PC-3 (cell line): ENCODE data around the gene MYO5C. TPM values are rescaled to one million over a fixed set of nuclear protein-coding genes. Genes with fewer than 3 reads are reported as not detected.

Experiments used
- ATAC-seq: fragments of 200-7000 bp; cut with Tn5 transposase; 2 replicates; pipeline ENCODE4 v1.9.1; 2020; ENCODE audit warnings: mild to moderate bottlenecking, moderate library complexity
- BruUV-seq: library from RNA; stranded (reverse); fragments of 400-500 nt; replicated peaks from 2 replicates; lab custom pipeline; 2021; lab: Mats Ljungman, UMichigan
- CTCF ChIA-PET: fragments of 300-600 bp; sonication (Branson Sonifier 250); formaldehyde crosslinking; loops from one replicate; lab custom pipeline; 2022; ENCODE audit warnings: antibody characterized with exemption; lab: Charles Lee
- POLR2A ChIA-PET: fragments of 300-600 bp; sonication (Branson Sonifier 250); formaldehyde crosslinking; loops from one replicate; lab custom pipeline; 2022; ENCODE audit warnings: antibody characterized with exemption; ENCODE audit not compliant: unreplicated experiment; lab: Charles Lee
- DNase-seq: peaks from one replicate; pipeline ENCODE4 v3.0.0-alpha.2; 2015
- H2AFZ ChIP-seq: fragments of 300-600 bp; sonication (generic); 2 replicates; pipeline ENCODE4 v1.6.0; 2016; ENCODE audit warnings: antibody characterized with exemption, low read length
- H3F3A ChIP-seq: fragments of 300-600 bp; sonication (generic); one replicate; pipeline ENCODE4 v1.6.0; 2017; ENCODE audit warnings: antibody characterized with exemption, low read length, control low read depth, mild to moderate bottlenecking; ENCODE audit not compliant: unreplicated experiment
- H3K27ac ChIP-seq: fragments of 300-600 bp; sonication (generic); 2 replicates; pipeline ENCODE4 v1.5.1; 2016; ENCODE audit warnings: mild to moderate bottlenecking, low read length
- H3K27me3 ChIP-seq: fragments of 300-600 bp; sonication (generic); 2 replicates; pipeline ENCODE4 v1.6.1; 2016; ENCODE audit warnings: low read length, mixed read lengths
- H3K36me3 ChIP-seq: fragments of 300-600 bp; sonication (generic); 2 replicates; pipeline ENCODE4 v1.6.1; 2016; ENCODE audit warnings: low read depth, mixed run types, low read length, mixed read lengths
- H3K4me1 ChIP-seq: fragments of 300-600 bp; sonication (generic); 2 replicates; pipeline ENCODE4 v1.5.1; 2016; ENCODE audit warnings: low read length; ENCODE audit not compliant: insufficient read depth
- H3K4me2 ChIP-seq: fragments of 300-600 bp; sonication (generic); 2 replicates; pipeline ENCODE4 v1.6.0; 2016; ENCODE audit warnings: low read length
- H3K4me3 ChIP-seq: fragments of 300-600 bp; sonication (generic); 2 replicates; pipeline ENCODE4 v1.5.1; 2016; ENCODE audit warnings: mild to moderate bottlenecking, low read length, mixed read lengths
- H3K79me2 ChIP-seq: fragments of 300-600 bp; sonication (generic); 2 replicates; pipeline ENCODE4 v1.6.1; 2017; ENCODE audit warnings: low read length, mixed read lengths
- H3K9ac ChIP-seq: fragments of 300-600 bp; sonication (generic); 2 replicates; pipeline ENCODE4 v1.6.0; 2016; ENCODE audit warnings: mild to moderate bottlenecking, low read length
- H3K9me2 ChIP-seq: fragments of 300-600 bp; sonication (generic); replicated peaks from 2 replicates; pipeline ENCODE4 v1.6.1; 2016; ENCODE audit warnings: mixed run types, low read length, mixed read lengths
- H3K9me3 ChIP-seq: fragments of 300-600 bp; sonication (generic); 2 replicates; pipeline ENCODE4 v1.6.1; 2016; ENCODE audit warnings: low read length, mixed read lengths
- H4K20me1 ChIP-seq: fragments of 300-600 bp; sonication (generic); 2 replicates; pipeline ENCODE4 v1.6.1; 2016; ENCODE audit warnings: low read length, mixed read lengths
- EZH2 ChIP-seq: fragments of 300-600 bp; sonication (generic); IDR thresholded peaks from one replicate; pipeline ENCODE4 v1.6.1; 2017; ENCODE audit warnings: antibody characterized with exemption, mild to moderate bottlenecking, low read length; ENCODE audit not compliant: unreplicated experiment
- EZH2phosphoT487 ChIP-seq: fragments of 300-600 bp; sonication (generic); IDR thresholded peaks from 2 replicates; pipeline ENCODE4 v1.6.1; 2018; ENCODE audit warnings: mild to moderate bottlenecking, antibody characterized with exemption, low read length, borderline replicate concordance
- intact Hi-C: fragments of 100-400 bp; cut with micrococcal nuclease; formaldehyde crosslinking; loops from 2 replicates; pipeline ENCODE4 v1.9.0; 2023
- total RNA-seq: library from RNA; depleted of rRNA; stranded (reverse); fragments of >200 nt; gene quantifications from 2 replicates; pipeline ENCODE4 v1.2.3, GENCODE V29; 2014
- TF ChIP-seq, protein P1 (sequence below): fragments of 300-600 bp; sonication (generic); conservative IDR thresholded peaks from 2 replicates; pipeline ENCODE4 v1.5.1; 2017; ENCODE audit warnings: antibody characterized with exemption, low read depth, mild to moderate bottlenecking, low read length

The MYO5C gene
- total RNA-seq, 1 experiment from 2014 or later = 17.7 TPM

GRCh38 chr15:52329987-52330386 is 34.4 kb upstream of the MYO5C start:
- Histone ChIP-seq H3K4me3 (no peak overlapping the region), H4K20me1 (no peaks in the 10 kb centered on the region), H3K9me2 (no peaks in the 10 kb centered on the region), H3K4me2 (no peak overlapping the region), H2AFZ (no peak overlapping the region), H3K9me3 (no peaks in the 10 kb centered on the region), H3K36me3 (no peaks in the 10 kb centered on the region; the same call in 1 of the 2 replicates), H3K79me2 (no peaks in the 10 kb centered on the region), H3K27ac (no peak overlapping the region), H3F3A (peaks cover 5% of the 10 kb centered on the region), H3K4me1 (peaks cover 33% of the 10 kb centered on the region), H3K27me3 (no peaks in the 10 kb centered on the region), H3K9ac (no peak overlapping the region)
- BruUV-seq = no TSS peak
- intact Hi-C loops = loop anchor here (2.0 to 5.0 kb wide), 4 partner anchors 41 to 199 kb away; partner anchors contain the start of gene MYO5A
- ATAC-seq = no peak
- TF ChIP-seq, protein P1, sequence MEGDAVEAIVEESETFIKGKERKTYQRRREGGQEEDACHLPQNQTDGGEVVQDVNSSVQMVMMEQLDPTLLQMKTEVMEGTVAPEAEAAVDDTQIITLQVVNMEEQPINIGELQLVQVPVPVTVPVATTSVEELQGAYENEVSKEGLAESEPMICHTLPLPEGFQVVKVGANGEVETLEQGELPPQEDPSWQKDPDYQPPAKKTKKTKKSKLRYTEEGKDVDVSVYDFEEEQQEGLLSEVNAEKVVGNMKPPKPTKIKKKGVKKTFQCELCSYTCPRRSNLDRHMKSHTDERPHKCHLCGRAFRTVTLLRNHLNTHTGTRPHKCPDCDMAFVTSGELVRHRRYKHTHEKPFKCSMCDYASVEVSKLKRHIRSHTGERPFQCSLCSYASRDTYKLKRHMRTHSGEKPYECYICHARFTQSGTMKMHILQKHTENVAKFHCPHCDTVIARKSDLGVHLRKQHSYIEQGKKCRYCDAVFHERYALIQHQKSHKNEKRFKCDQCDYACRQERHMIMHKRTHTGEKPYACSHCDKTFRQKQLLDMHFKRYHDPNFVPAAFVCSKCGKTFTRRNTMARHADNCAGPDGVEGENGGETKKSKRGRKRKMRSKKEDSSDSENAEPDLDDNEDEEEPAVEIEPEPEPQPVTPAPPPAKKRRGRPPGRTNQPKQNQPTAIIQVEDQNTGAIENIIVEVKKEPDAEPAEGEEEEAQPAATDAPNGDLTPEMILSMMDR = no peak
- no peak for TF ChIP-seq EZH2
- no peak for TF ChIP-seq EZH2phosphoT487
- POLR2A ChIA-PET = no interaction called here
- CTCF ChIA-PET = no interaction called here
- no peak for DNase-seq

DNA sequence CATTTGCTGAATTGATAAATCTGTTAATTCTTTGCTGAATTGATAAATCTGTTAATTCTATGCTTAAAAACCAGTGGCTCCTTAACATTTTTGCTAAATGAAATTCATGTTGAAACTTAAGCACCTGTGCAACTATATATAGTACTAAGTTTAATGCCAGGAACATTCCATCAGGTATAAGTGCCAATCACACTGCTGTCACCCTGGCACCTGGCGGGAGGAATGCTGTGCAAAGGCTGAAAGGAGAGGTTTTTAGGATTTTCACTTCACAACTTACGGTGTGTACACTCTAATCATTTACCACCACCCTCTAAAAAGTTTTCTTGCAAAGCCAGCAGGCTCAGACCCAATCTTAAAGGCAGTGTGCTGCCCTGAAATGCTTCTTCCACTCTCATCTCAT is 33.5 kb upstream of the MYO5C start:
- Histone ChIP-seq H3K4me3 (no peak overlapping the region), H3K27ac (no peak overlapping the region), H3K4me2 (no peak overlapping the region), H2AFZ (no peak overlapping the region), H3K79me2 (no peaks in the 10 kb centered on the region), H3F3A (no peaks in the 10 kb centered on the region), H4K20me1 (no peaks in the 10 kb centered on the region), H3K4me1 (peaks cover 27% of the 10 kb centered on the region), H3K9me3 (no peaks in the 10 kb centered on the region), H3K9ac (no peak overlapping the region), H3K36me3 (no peaks in the 10 kb centered on the region; the same call in 1 of the 2 replicates), H3K27me3 (no peaks in the 10 kb centered on the region), H3K9me2 (no peaks in the 10 kb centered on the region)
- no peak for DNase-seq
- CTCF ChIA-PET = no interaction called here
- TF ChIP-seq EZH2 (no peak), EZH2phosphoT487 (no peak)
- TF ChIP-seq, protein P1 = no peak
- intact Hi-C loops = no loop called here
- no peak for ATAC-seq
- POLR2A ChIA-PET = no interaction called here
- no TSS peak for BruUV-seq

DNA sequence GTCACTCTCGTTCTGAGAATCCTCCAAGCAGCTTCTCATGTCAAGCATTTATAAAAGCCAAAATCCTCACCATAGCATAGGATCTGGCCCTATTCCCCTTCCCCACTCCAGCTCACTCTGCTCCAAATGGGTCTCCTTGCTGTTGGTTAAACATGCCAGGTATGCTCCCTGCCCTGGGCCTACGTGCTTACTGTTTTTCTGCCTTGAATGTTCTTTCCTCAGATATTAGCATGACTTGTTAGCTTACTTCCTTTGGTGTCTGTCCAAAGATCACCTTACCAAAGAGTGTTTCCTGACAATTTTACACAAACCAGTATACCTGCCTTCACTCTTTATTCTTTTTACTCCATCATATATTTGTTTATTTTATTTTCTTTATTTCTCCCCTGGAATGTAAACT is 33.1 kb upstream of the MYO5C start:
- H2AFZ ChIP-seq = no peak overlapping the region
- no peak for ATAC-seq
- H3K9me3 ChIP-seq = no peaks in the 10 kb centered on the region
- H3K4me1 ChIP-seq = peaks cover 22% of the 10 kb centered on the region
- intact Hi-C loops = no loop called here
- H3K9ac ChIP-seq = no peak overlapping the region
- no peak for DNase-seq
- no peaks in the 10 kb centered on the region; the same call in 1 of the 2 replicates for H3K36me3 ChIP-seq
- no peak overlapping the region for H3K4me3 ChIP-seq
- no peak overlapping the region for H3K4me2 ChIP-seq
- ChIA-PET CTCF (no interaction called here), POLR2A (no interaction called here)
- TF ChIP-seq EZH2phosphoT487 (no peak), EZH2 (no peak)
- TF ChIP-seq, protein P1 = no peak
- H3K79me2 ChIP-seq = no peaks in the 10 kb centered on the region
- H3K27ac ChIP-seq = no peak overlapping the region
- BruUV-seq = no TSS peak
- H4K20me1 ChIP-seq = no peaks in the 10 kb centered on the region
- H3F3A ChIP-seq = no peaks in the 10 kb centered on the region
- H3K9me2 ChIP-seq = no peaks in the 10 kb centered on the region
- no peaks in the 10 kb centered on the region for H3K27me3 ChIP-seq
